Keratinocyte (primary cell): ENCODE measurements around the gene SCLY. TPM values are rescaled to one million over a fixed set of nuclear protein-coding genes. Genes with fewer than 3 reads are reported as not detected.

Source experiments
- DNase-seq: peaks from one replicate; pipeline ENCODE4 v3.0.0-alpha.2; 2011; ENCODE audit warnings: low read depth, missing footprints, low spot score
- FAIRE-seq: peaks from 2 replicates; lab custom pipeline; 2011; peaks lifted over from hg19 to GRCh38; lab: Jason Lieb, UNC
- H2AFZ ChIP-seq: 2 replicates; pipeline ENCODE4 v1.6.0; 2012; ENCODE audit warnings: low read length, control low read depth, inconsistent platforms; ENCODE audit not compliant: control insufficient read depth
- H3K27ac ChIP-seq: 2 replicates; pipeline ENCODE4 v1.5.1; 2011; ENCODE audit warnings: low read length; ENCODE audit not compliant: control insufficient read depth, insufficient read depth
- H3K27me3 ChIP-seq: 3 replicates; pipeline ENCODE4 v1.6.0; 2011; ENCODE audit warnings: low read length; ENCODE audit not compliant: control insufficient read depth, insufficient read depth; ENCODE audit errors: extremely low read depth
- H3K36me3 ChIP-seq, 2 experiments: 2 replicates in 1 of 2; 3 replicates in 1 of 2; pipeline ENCODE4 v1.5.1; 2011; ENCODE audit warnings: low read length in 2 of 2, mild to moderate bottlenecking in 1 of 2; ENCODE audit not compliant: control insufficient read depth in 2 of 2, insufficient read depth in 2 of 2; ENCODE audit errors: extremely low read depth in 1 of 2
- H3K4me1 ChIP-seq: 3 replicates; pipeline ENCODE4 v1.5.1; 2011; ENCODE audit warnings: low read length; ENCODE audit not compliant: control insufficient read depth, insufficient read depth; ENCODE audit errors: extremely low read depth
- H3K4me2 ChIP-seq: 3 replicates; pipeline ENCODE4 v1.6.0; 2011; ENCODE audit warnings: low read depth, low read length; ENCODE audit not compliant: control insufficient read depth, insufficient read depth; ENCODE audit errors: extremely low read depth
- H3K4me3 ChIP-seq, 3 experiments: fragments of 200-600 bp in 1 of 3; sonication (generic) in 1 of 3; 2 replicates in 2 of 3; 3 replicates in 1 of 3; pipeline ENCODE4 v1.5.1; 2011 to 2016; ENCODE audit warnings: low read length in 3 of 3, mild to moderate bottlenecking in 3 of 3, control low read depth in 2 of 3, inconsistent platforms in 1 of 3, low read depth in 1 of 3, mixed read lengths in 1 of 3, mixed run types in 1 of 3, moderate library complexity in 1 of 3; ENCODE audit not compliant: control insufficient read depth in 2 of 3, insufficient read depth in 2 of 3; ENCODE audit errors: extremely low read depth in 1 of 3
- H3K79me2 ChIP-seq: 2 replicates; pipeline ENCODE4 v1.6.0; 2012; ENCODE audit warnings: low read length; ENCODE audit not compliant: control insufficient read depth, insufficient read depth
- H3K9ac ChIP-seq: 3 replicates; pipeline ENCODE4 v1.6.0; 2011; ENCODE audit warnings: low read length; ENCODE audit not compliant: control insufficient read depth, insufficient read depth; ENCODE audit errors: extremely low read depth
- H3K9me1 ChIP-seq: 3 replicates; pipeline ENCODE4 v1.6.0; 2011; ENCODE audit warnings: low read length; ENCODE audit not compliant: control insufficient read depth, insufficient read depth; ENCODE audit errors: extremely low read depth
- H3K9me3 ChIP-seq: 2 replicates; pipeline ENCODE4 v1.5.1; 2012; ENCODE audit warnings: low read depth, low read length; ENCODE audit not compliant: control insufficient read depth
- H4K20me1 ChIP-seq: 3 replicates; pipeline ENCODE4 v1.6.0; 2011; ENCODE audit warnings: low read length; ENCODE audit not compliant: control insufficient read depth, insufficient read depth; ENCODE audit errors: extremely low read depth
- CTCF ChIP-seq, 3 experiments: IDR thresholded peaks in 1 of 3; conservative IDR thresholded peaks in 1 of 3; optimal IDR thresholded peaks in 1 of 3; 2 replicates in 2 of 3; 3 replicates in 1 of 3; pipeline versions ENCODE3 to v1.5.1; 2011; ENCODE audit warnings: low read length in 3 of 3, mild to moderate bottlenecking in 3 of 3, moderate library complexity in 2 of 3, control low read depth in 1 of 3, inconsistent platforms in 1 of 3; ENCODE audit not compliant: insufficient read depth in 2 of 3; ENCODE audit errors: extremely low read depth in 1 of 3
- EZH2 ChIP-seq: IDR thresholded peaks from one replicate; pipeline ENCODE4 v1.6.1; 2012; ENCODE audit warnings: inconsistent platforms, mild to moderate bottlenecking, low read length, moderate library complexity
- dilution Hi-C: fragments of 300-500 bp; cut with MboI; formaldehyde crosslinking; loops from one replicate; pipeline ENCODE4 v1.7.0; 2020; ENCODE audit warnings: low sequenced_read_pairs; ENCODE audit not compliant: extremely low pct_ligation_motif_present
- polyA plus RNA-seq, 5 experiments: library from polyadenylated mRNA; depleted of rRNA in 3 of 5; stranded (reverse) in 3 of 5; stranded (forward) in 1 of 5; unstranded in 1 of 5; fragments of >200 nt; gene quantifications; 1 replicate in 1 of 5; 2 replicates in 3 of 5; 3 replicates in 1 of 5; pipeline versions ENCODE4 v1.2.1 to v1.2.3, GENCODE V29; 2011 to 2012; ENCODE audit warnings: missing spikeins in 2 of 5, low read depth in 1 of 5, low replicate concordance in 1 of 5

Gene SCLY
- polyA plus RNA-seq, 1 donor (not counting 4 experiments of a cell fraction or from before 2014, with no cell fraction given): 11.8 TPM

GRCh38 chr2:238082151-238082550 is 21.4 kb downstream of the SCLY start:
- Histone ChIP-seq H3K36me3 (peaks cover 12 to 30% of the 10 kb centered on the region in 2 experiments), H2AFZ (no peak overlapping the region), H3K4me1 (no peaks in the 10 kb centered on the region), H4K20me1 (no peaks in the 10 kb centered on the region), H3K9ac (no peak overlapping the region), H3K9me1 (no peaks in the 10 kb centered on the region), H3K9me3 (no peaks in the 10 kb centered on the region), H3K27me3 (no peaks in the 10 kb centered on the region), H3K4me2 (no peak overlapping the region), H3K4me3 (no peak overlapping the region), H3K27ac (no peak overlapping the region), H3K79me2 (no peaks in the 10 kb centered on the region)
- TF ChIP-seq CTCF (optimal IDR thresholded peaks at IDR 0.05 in 1 of 3, IDR thresholded peaks at IDR 0.05 in 1 of 3, conservative IDR thresholded peaks at IDR 0.05 in 1 of 3; ENCODE audit: extremely low read depth in 1 of 3, insufficient read depth in 2 of 3, low read length in 3 of 3) (no peak), EZH2 (no peak)
- FAIRE-seq (no peak), DNase-seq (no peak)
- dilution Hi-C loops: no loop called here

GRCh38 chr2:238082827-238083226 is 22.0 kb downstream of the SCLY start:
- no peak for FAIRE-seq
- dilution Hi-C loops: no loop called here
- no peak for DNase-seq

More at GRCh38 chr2:238082827-238083226, 22.0 kb downstream of the SCLY start:
- no peaks in the 10 kb centered on the region for H3K9me3 ChIP-seq
- no peaks in the 10 kb centered on the region for H3K79me2 ChIP-seq
- no peaks in the 10 kb centered on the region for H3K27me3 ChIP-seq
- no peaks in the 10 kb centered on the region for H4K20me1 ChIP-seq
- H3K9me1 ChIP-seq: no peaks in the 10 kb centered on the region
- H2AFZ ChIP-seq: no peak overlapping the region
- no peak overlapping the region for H3K4me2 ChIP-seq
- H3K27ac ChIP-seq: no peak overlapping the region
- H3K4me1 ChIP-seq: no peaks in the 10 kb centered on the region
- TF ChIP-seq EZH2 (no peak), CTCF (optimal IDR thresholded peaks at IDR 0.05 in 1 of 3, IDR thresholded peaks at IDR 0.05 in 1 of 3, conservative IDR thresholded peaks at IDR 0.05 in 1 of 3; ENCODE audit: extremely low read depth in 1 of 3, insufficient read depth in 2 of 3, low read length in 3 of 3) (no peak)
- H3K36me3 ChIP-seq: peaks cover 12 to 28% of the 10 kb centered on the region in 2 experiments
- H3K4me3 ChIP-seq: no peak overlapping the region
- H3K9ac ChIP-seq: no peak overlapping the region
